ENCODE results near the gene ARHGEF17.
"Not testable (repeated sequence)": the region's sequence is repeated elsewhere in the genome, so short reads cannot be mapped to it uniquely, and the experiment has no call there.

- TF ChIP-seq, protein P1, sequence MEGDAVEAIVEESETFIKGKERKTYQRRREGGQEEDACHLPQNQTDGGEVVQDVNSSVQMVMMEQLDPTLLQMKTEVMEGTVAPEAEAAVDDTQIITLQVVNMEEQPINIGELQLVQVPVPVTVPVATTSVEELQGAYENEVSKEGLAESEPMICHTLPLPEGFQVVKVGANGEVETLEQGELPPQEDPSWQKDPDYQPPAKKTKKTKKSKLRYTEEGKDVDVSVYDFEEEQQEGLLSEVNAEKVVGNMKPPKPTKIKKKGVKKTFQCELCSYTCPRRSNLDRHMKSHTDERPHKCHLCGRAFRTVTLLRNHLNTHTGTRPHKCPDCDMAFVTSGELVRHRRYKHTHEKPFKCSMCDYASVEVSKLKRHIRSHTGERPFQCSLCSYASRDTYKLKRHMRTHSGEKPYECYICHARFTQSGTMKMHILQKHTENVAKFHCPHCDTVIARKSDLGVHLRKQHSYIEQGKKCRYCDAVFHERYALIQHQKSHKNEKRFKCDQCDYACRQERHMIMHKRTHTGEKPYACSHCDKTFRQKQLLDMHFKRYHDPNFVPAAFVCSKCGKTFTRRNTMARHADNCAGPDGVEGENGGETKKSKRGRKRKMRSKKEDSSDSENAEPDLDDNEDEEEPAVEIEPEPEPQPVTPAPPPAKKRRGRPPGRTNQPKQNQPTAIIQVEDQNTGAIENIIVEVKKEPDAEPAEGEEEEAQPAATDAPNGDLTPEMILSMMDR (IDR thresholded peaks at IDR 0.05), result not testable (repeated sequence)
- not testable (repeated sequence) for TF ChIP-seq POLR2AphosphoS5 (IDR thresholded peaks at IDR 0.05); EP300 (IDR thresholded peaks at IDR 0.05; ENCODE audit: low read depth); POLR2A (IDR thresholded peaks at IDR 0.05)
Observed at GRCh38 chr11:73271478-73271865, 36.6 kb upstream of the ARHGEF17 start.

All from transverse colon (tissue), 4 donors.